Measurements from ENCODE around the gene SRMS. TPM values are rescaled to one million over a fixed set of nuclear protein-coding genes. Genes with fewer than 3 reads are reported as not detected.
"Not testable (repeated sequence)": the region's sequence is repeated elsewhere in the genome, so short reads cannot be mapped to it uniquely, and the experiment has no call there.

Gene SRMS
- total RNA-seq, 4 donors from 2014 or later = not detected

GRCh38 chr20:63572071-63572787 is 24.7 kb upstream of the SRMS start:
- intact Hi-C loops (cut with DNase I; ENCODE audit: low total_unique reads) = no loop called here
- in situ Hi-C loops (cut with MboI; ENCODE audit: low sequenced_read_pairs in 4 of 4) = no loop called here
- ATAC-seq = no peak
- TF ChIP-seq POLR2A (IDR thresholded peaks at IDR 0.05) = no peak
- no peak for TF ChIP-seq CTCF (IDR thresholded peaks at IDR 0.05 in 4 of 5, conservative IDR thresholded peaks at IDR 0.05 in 1 of 5)
- Histone ChIP-seq H3K4me3 (no peak overlapping the region), H3K4me1 (peaks cover 3 to 17% of the 10 kb centered on the region in 2 donors), H3K36me3 (no peaks in the 10 kb centered on the region), H3K27ac (peak overlapping the region in 1 of 4 donors; percentile 73), H3K27me3 (peaks cover 3 to 12% (median 10%) of the 10 kb centered on the region in 3 donors), H3K9me3 (no peaks in the 10 kb centered on the region)
- DNase-seq = no peak

GRCh38 chr20:63571087-63571478 is 23.5 kb upstream of the SRMS start:
- intact Hi-C loops (cut with DNase I; ENCODE audit: low total_unique reads); ATAC-seq; H3K36me3 ChIP-seq; H3K4me3 ChIP-seq; H3K9me3 ChIP-seq; H3K27ac ChIP-seq; in situ Hi-C loops (cut with MboI; ENCODE audit: low sequenced_read_pairs in 4 of 4); DNase-seq: not testable (repeated sequence)
- Histone ChIP-seq H3K4me1 (peaks cover 0 to 12% of the 10 kb centered on the region in 2 donors), H3K27me3 (peaks cover 3 to 12% (median 10%) of the 10 kb centered on the region in 3 donors)

- Histone ChIP-seq H3K36me3 (no peaks in the 10 kb centered on the region), H3K4me3 (no peak overlapping the region), H3K27ac (no peak overlapping the region), H3K4me1 (peaks cover 0 to 10% of the 10 kb centered on the region in 2 donors), H3K9me3 (no peaks in the 10 kb centered on the region), H3K27me3 (peaks cover 3 to 12% (median 10%) of the 10 kb centered on the region in 3 donors)
- intact Hi-C loops (cut with DNase I; ENCODE audit: low total_unique reads) = no loop called here
- ATAC-seq (no peak), DNase-seq (no peak)
- in situ Hi-C loops (cut with MboI; ENCODE audit: low sequenced_read_pairs in 4 of 4) = no loop called here
- TF ChIP-seq POLR2A (IDR thresholded peaks at IDR 0.05) (no peak), CTCF (IDR thresholded peaks at IDR 0.05 in 4 of 5, conservative IDR thresholded peaks at IDR 0.05 in 1 of 5) (no peak)
Measured at GRCh38 chr20:63570281-63571086, 22.9 kb upstream of the SRMS start.

- Histone ChIP-seq H3K4me3 (no peak overlapping the region), H3K4me1 (peaks cover 0 to 5% of the 10 kb centered on the region in 2 donors), H3K27me3 (peaks cover 3 to 12% (median 10%) of the 10 kb centered on the region in 3 donors), H3K27ac (no peak overlapping the region), H3K36me3 (no peaks in the 10 kb centered on the region), H3K9me3 (no peaks in the 10 kb centered on the region)
- in situ Hi-C loops (cut with MboI; ENCODE audit: low sequenced_read_pairs in 4 of 4) = no loop called here
- DNase-seq (no peak), ATAC-seq (no peak)
- TF ChIP-seq CTCF (IDR thresholded peaks at IDR 0.05 in 4 of 5, conservative IDR thresholded peaks at IDR 0.05 in 1 of 5) = no peak
- TF ChIP-seq POLR2A (IDR thresholded peaks at IDR 0.05) = no peak
- intact Hi-C loops (cut with DNase I; ENCODE audit: low total_unique reads) = no loop called here
Measured at GRCh38 chr20:63568986-63569949, 21.7 kb upstream of the SRMS start.

Measured in gastrocnemius medialis (tissue), 4 donors.